H1 (cell line): ENCODE measurements around the gene MACC1. TPM values are rescaled to one million over a fixed set of nuclear protein-coding genes. Genes with fewer than 3 reads are reported as not detected.

Experiments used
- ATF3 ChIP-seq: IDR thresholded peaks from 2 replicates; pipeline ENCODE4 v1.6.1; 2011; ENCODE audit warnings: low read depth, mild to moderate bottlenecking, low read length; ENCODE audit not compliant: insufficient read depth
- CBX8 ChIP-seq: fragments of 300-800, 300-1000 bp; sonication (generic); IDR thresholded peaks from 2 replicates; pipeline ENCODE4 v1.7.1; 2016; ENCODE audit warnings: low read depth, low read length, borderline replicate concordance
- CHD7 ChIP-seq: fragments of 300-600 bp; sonication (generic); IDR thresholded peaks from 2 replicates; pipeline ENCODE4 v1.7.1; 2012; ENCODE audit warnings: low read length, moderate library complexity, mild to moderate bottlenecking, inconsistent platforms; ENCODE audit not compliant: insufficient replicate concordance
- CTBP2 ChIP-seq: IDR thresholded peaks from 2 replicates; pipeline ENCODE4 v1.7.0; 2011; ENCODE audit warnings: borderline replicate concordance, mild to moderate bottlenecking, moderate library complexity, mixed read lengths, low read length; ENCODE audit not compliant: insufficient read depth, insufficient read length
- GABPA ChIP-seq: IDR thresholded peaks from 2 replicates; pipeline ENCODE4 v1.6.1; 2011; ENCODE audit warnings: mild to moderate bottlenecking, low read length, moderate library complexity, borderline replicate concordance; ENCODE audit not compliant: insufficient read depth
- HDAC2 ChIP-seq, 2 experiments: fragments of 300-600 bp in 1 of 2; sonication (generic) in 1 of 2; IDR thresholded peaks; 2 replicates each; pipeline ENCODE4 v1.6.1; 2011 to 2012; ENCODE audit warnings: low read depth in 2 of 2, low read length in 2 of 2, mild to moderate bottlenecking in 2 of 2, moderate library complexity in 2 of 2, borderline replicate concordance in 1 of 2, inconsistent platforms in 1 of 2
- KDM1A ChIP-seq: fragments of 200-600, 300-600 bp; sonication (generic); IDR thresholded peaks from 2 replicates; pipeline ENCODE4 v1.7.1; 2016; ENCODE audit warnings: mild to moderate bottlenecking, low read length, borderline replicate concordance
- POU5F1 ChIP-seq: IDR thresholded peaks from 2 replicates; pipeline ENCODE4 v1.6.1; 2011; ENCODE audit warnings: low read depth, mild to moderate bottlenecking, low read length, moderate library complexity
- TAF1 ChIP-seq: IDR thresholded peaks from 2 replicates; pipeline ENCODE4 v1.6.1; 2011; ENCODE audit warnings: mild to moderate bottlenecking, low read depth, low read length
- polyA plus RNA-seq, 7 experiments: library from polyadenylated mRNA; depleted of rRNA in 3 of 7; stranded (reverse) in 5 of 7; unstranded in 2 of 7; fragments of >200 nt in 5 of 7; fragments of 200-250 nt in 2 of 7; gene quantifications; 1 replicate in 5 of 7; 2 replicates in 1 of 7; 4 replicates in 1 of 7; pipeline versions ENCODE4 v1.2.1 to v1.2.3, GENCODE V29; 2011 to 2013; ENCODE audit warnings: missing spikeins in 2 of 7, mixed read lengths in 2 of 7
- total RNA-seq: library from RNA; stranded (reverse); fragmentation: NEBNext Ultra II Directional; extraction: Animal tissue kit (Norgen Biotek cat#: 25700); gene quantifications from 2 replicates; pipeline ENCODE4 v1.2.1, GENCODE V29; 2021

The MACC1 gene
- total and polyA plus RNA-seq, 2 of the 8 experiments (the other 6 are each of a cell fraction or from before 2014, with no cell fraction given): 2.0 to 17.2 TPM

GRCh38 chr7:20153567-20153966 lies 63.6 kb downstream of the MACC1 start (continued):
- TF ChIP-seq CHD7 (no peak), HDAC2 (IDR thresholded peaks at IDR 0.05; ENCODE audit: borderline replicate concordance in 1 of 2, low read depth in 2 of 2, low read length in 2 of 2) (no peak), KDM1A (no peak), POU5F1 (no peak), CBX8 (no peak), TAF1 (no peak), GABPA (no peak), CTBP2 (no peak), ATF3 (no peak)
